Endothelial cell of umbilical vein (primary cell): Measurements from ENCODE around the gene EIF4E1B. TPM values are rescaled to one million over a fixed set of nuclear protein-coding genes. Genes with fewer than 3 reads are reported as not detected.

Source experiments
- BruUV-seq: library from RNA; stranded (reverse); fragments of 400-500 nt; replicated peaks from 2 replicates; lab custom pipeline; 2021; lab: Mats Ljungman, UMichigan
- CTCF ChIA-PET: fragments of 300-600, 350-600 bp; sonication (Branson Sonifier 250); formaldehyde crosslinking; loops from one replicate; lab custom pipeline; 2021; ENCODE audit warnings: antibody characterized with exemption, inconsistent platforms; lab: Charles Lee
- POLR2A ChIA-PET: fragments of 300-600, 350-600 bp; sonication (Branson Sonifier 250); formaldehyde crosslinking; loops from one replicate; lab custom pipeline; 2021; ENCODE audit warnings: antibody characterized with exemption, inconsistent platforms; lab: Charles Lee
- DNase-seq: peaks from one replicate; pipeline ENCODE4 v3.0.0-alpha.2; 2011; ENCODE audit warnings: low read depth, low spot score
- FAIRE-seq: peaks from 2 replicates; lab custom pipeline; 2011; peaks lifted over from hg19 to GRCh38; lab: Jason Lieb, UNC
- H2AFZ ChIP-seq: 2 replicates; pipeline ENCODE4 v1.6.0; 2012; ENCODE audit warnings: low read depth, low read length, control low read depth, inconsistent platforms
- H3K27ac ChIP-seq: 2 replicates; pipeline ENCODE4 v1.5.1; 2011; ENCODE audit warnings: low read depth, mild to moderate bottlenecking, control low read depth, low read length, moderate library complexity; ENCODE audit not compliant: insufficient read depth
- H3K27me3 ChIP-seq, 2 experiments: 2 replicates each; pipeline versions ENCODE4 v1.6.0 to v1.6.1; 2011; ENCODE audit warnings: low read length in 2 of 2, mixed read lengths in 1 of 2; ENCODE audit not compliant: control insufficient read depth in 2 of 2, insufficient read depth in 2 of 2
- H3K36me3 ChIP-seq, 2 experiments: 2 replicates in 1 of 2; 3 replicates in 1 of 2; pipeline ENCODE4 v1.5.1; 2011; ENCODE audit warnings: low read length in 2 of 2, mild to moderate bottlenecking in 1 of 2, moderate library complexity in 1 of 2; ENCODE audit not compliant: control insufficient read depth in 2 of 2, insufficient read depth in 2 of 2; ENCODE audit errors: extremely low read depth in 1 of 2
- H3K4me1 ChIP-seq: 3 replicates; pipeline ENCODE4 v1.5.1; 2011; ENCODE audit warnings: mild to moderate bottlenecking, low read length; ENCODE audit not compliant: control insufficient read depth, insufficient read depth; ENCODE audit errors: extremely low read depth
- H3K4me2 ChIP-seq: 2 replicates; pipeline ENCODE4 v1.6.1; 2011; ENCODE audit warnings: low read length, control low read depth, mixed read lengths; ENCODE audit not compliant: insufficient read depth
- H3K4me3 ChIP-seq, 3 experiments: fragments of 200-600 bp in 1 of 3; sonication (generic), shearing (Covaris generic) in 1 of 3; replicated peaks in 1 of 3; 2 replicates each; pipeline ENCODE4 v1.5.1; 2011 to 2016; ENCODE audit warnings: control low read depth in 3 of 3, low read length in 3 of 3, mild to moderate bottlenecking in 2 of 3, inconsistent platforms in 1 of 3, low read depth in 1 of 3, moderate library complexity in 1 of 3; ENCODE audit not compliant: insufficient read depth in 1 of 3
- H3K79me2 ChIP-seq: 2 replicates; pipeline ENCODE4 v1.6.0; 2012; ENCODE audit warnings: low read length, inconsistent platforms; ENCODE audit not compliant: control insufficient read depth, insufficient read depth
- H3K9ac ChIP-seq: replicated peaks from 2 replicates; pipeline ENCODE3; 2011; ENCODE audit warnings: low read length, control low read depth; ENCODE audit not compliant: insufficient read depth; ENCODE audit errors: extremely low read depth
- H3K9me1 ChIP-seq: replicated peaks from 3 replicates; pipeline ENCODE4 v1.6.0; 2011; ENCODE audit warnings: mild to moderate bottlenecking, low read length; ENCODE audit not compliant: control insufficient read depth, insufficient read depth; ENCODE audit errors: extremely low read depth
- H3K9me3 ChIP-seq: replicated peaks from 2 replicates; pipeline ENCODE4 v1.5.1; 2012; ENCODE audit warnings: low read length, inconsistent platforms; ENCODE audit not compliant: control insufficient read depth, insufficient read depth
- H4K20me1 ChIP-seq: replicated peaks from 2 replicates; pipeline ENCODE3; 2011; ENCODE audit warnings: mild to moderate bottlenecking, low read length; ENCODE audit not compliant: control insufficient read depth, insufficient read depth; ENCODE audit errors: extremely low read depth
- CTCF ChIP-seq, 2 donors: IDR thresholded peaks; 1 replicate in 1 of 2; 2 replicates in 1 of 2; pipeline ENCODE4 v1.5.1; 2011; ENCODE audit warnings: low read length in 2 of 2, mild to moderate bottlenecking in 2 of 2, moderate library complexity in 2 of 2, control low read depth in 1 of 2, inconsistent platforms in 1 of 2, low read depth in 1 of 2; ENCODE audit not compliant: insufficient read depth in 1 of 2; ENCODE audit errors: extremely low read depth in 1 of 2
- EZH2 ChIP-seq: IDR thresholded peaks from 2 replicates; pipeline ENCODE4 v1.6.1; 2012; ENCODE audit warnings: borderline replicate concordance, low read depth, mild to moderate bottlenecking, moderate library complexity, low read length, inconsistent platforms; ENCODE audit not compliant: severe bottlenecking
- FOS ChIP-seq: IDR thresholded peaks from 2 replicates; pipeline ENCODE4 v1.6.1; 2011; ENCODE audit warnings: mild to moderate bottlenecking, low read length, moderate library complexity, borderline replicate concordance; ENCODE audit not compliant: insufficient read depth
- GATA2 ChIP-seq: IDR thresholded peaks from 2 replicates; pipeline ENCODE4 v1.7.0; 2011; ENCODE audit warnings: low read depth, mild to moderate bottlenecking, moderate library complexity, mixed read lengths, low read length; ENCODE audit not compliant: insufficient read length, insufficient read depth
- JUN ChIP-seq: IDR thresholded peaks from 2 replicates; pipeline ENCODE4 v1.6.1; 2011; ENCODE audit warnings: borderline replicate concordance, low read depth; ENCODE audit not compliant: insufficient read length, insufficient read depth
- MAX ChIP-seq: IDR thresholded peaks from 2 replicates; pipeline ENCODE4 v1.6.1; 2011; ENCODE audit not compliant: insufficient read depth, insufficient read length
- MYC ChIP-seq: IDR thresholded peaks from one replicate; pipeline ENCODE4 v1.6.1; 2011; ENCODE audit warnings: mild to moderate bottlenecking, low read depth, low read length
- POLR2A ChIP-seq: IDR thresholded peaks from 2 replicates; pipeline ENCODE4 v1.6.1; 2012; ENCODE audit warnings: low read depth, mild to moderate bottlenecking, control low read depth, low read length
- POLR2AphosphoS5 ChIP-seq: IDR thresholded peaks from 2 replicates; pipeline ENCODE4 v1.6.1; 2012; ENCODE audit warnings: low read depth, mild to moderate bottlenecking, control low read depth, low read length, moderate library complexity; ENCODE audit not compliant: insufficient read depth
- dilution Hi-C: fragments of 300-500 bp; cut with MboI; formaldehyde crosslinking; loops from one replicate; pipeline ENCODE4 v1.15.0; 2019; ENCODE audit warnings: low sequenced_read_pairs; ENCODE audit not compliant: extremely low pct_ligation_motif_present
- intact Hi-C: fragments of 100-400 bp; cut with micrococcal nuclease; formaldehyde crosslinking; loops from one replicate; pipeline ENCODE4 v1.10.0; 2022
- polyA plus RNA-seq, 4 experiments: library from polyadenylated mRNA; depleted of rRNA in 3 of 4; stranded (reverse) in 3 of 4; unstranded in 1 of 4; fragments of >200 nt; gene quantifications; 2 replicates each; pipeline versions ENCODE4 v1.2.1 to v1.2.3, GENCODE V29; 2011 to 2012; ENCODE audit warnings: missing spikeins in 1 of 4
- total RNA-seq: library from RNA; stranded (reverse); gene quantifications from 2 replicates; pipeline ENCODE4 v1.2.3, GENCODE V29; 2021

Gene EIF4E1B
- total and polyA plus RNA-seq, 2 donors (not counting 3 experiments of a cell fraction or from before 2014, with no cell fraction given) = not detected

DNA sequence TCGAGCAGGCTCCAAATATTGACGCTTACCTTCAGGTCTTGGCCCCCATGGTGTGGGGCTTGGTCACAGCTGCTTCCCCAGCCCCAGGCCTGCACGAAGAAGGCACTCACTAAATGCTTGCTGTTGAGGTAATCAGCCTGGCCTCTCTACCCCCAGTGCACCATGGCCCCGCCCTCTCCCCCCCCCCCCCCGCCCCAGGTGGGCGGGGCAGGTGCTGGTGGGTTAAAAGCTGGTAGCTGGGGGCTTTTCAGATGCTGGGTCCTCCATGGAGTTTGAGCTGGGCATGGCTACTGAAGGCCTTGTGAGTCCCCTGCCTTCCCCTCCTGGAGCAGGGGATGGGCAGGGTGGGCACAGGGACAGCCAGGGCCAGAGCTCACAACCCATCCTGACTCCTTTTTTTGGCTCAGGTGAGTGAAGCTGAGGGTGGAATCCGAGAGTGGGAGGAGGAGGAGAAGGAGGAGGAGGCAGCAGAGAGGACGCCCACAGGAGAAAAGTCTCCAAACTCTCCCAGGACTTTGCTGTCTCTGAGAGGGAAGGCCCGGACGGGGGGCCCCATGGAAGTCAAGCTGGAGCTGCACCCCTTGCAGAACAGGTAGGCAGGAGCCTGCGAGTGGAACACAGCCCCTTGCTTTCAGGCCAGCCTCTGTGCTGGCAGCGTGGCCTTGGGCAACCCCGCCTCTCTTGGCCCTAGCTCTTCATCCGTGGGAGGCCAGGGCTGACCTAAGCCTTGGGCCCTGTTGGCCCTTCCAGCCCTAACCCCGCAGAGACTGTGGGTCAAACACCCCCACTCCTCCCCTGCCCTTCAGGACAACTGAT lies 12.4 kb downstream of the EIF4E1B start:
- no peak overlapping the region for H3K27ac ChIP-seq
- no peak for FAIRE-seq
- H3K4me1 ChIP-seq = peaks cover 4% of the 10 kb centered on the region
- peaks cover 0 to 4% of the 10 kb centered on the region in 2 experiments for H3K27me3 ChIP-seq
- dilution Hi-C loops (no loop called here), intact Hi-C loops (loop anchor here (1.0 kb wide), 1 partner anchor 106 kb away; the partner anchor contains the start of gene RNF44)
- no TSS peak for BruUV-seq
- no peaks in the 10 kb centered on the region for H4K20me1 ChIP-seq
- H3K9me1 ChIP-seq = no peaks in the 10 kb centered on the region
- H3K9me3 ChIP-seq = no peaks in the 10 kb centered on the region
- H3K4me3 ChIP-seq = no peak overlapping the region
- no peak for TF ChIP-seq MYC
- TF ChIP-seq JUN = no peak
- H3K4me2 ChIP-seq = no peak overlapping the region
- ChIA-PET POLR2A (no interaction called here), CTCF (interaction anchor here (0.6 to 1.6 kb wide), 2 partner anchors 18 kb away, joined by 3 read pairs; no protein-coding TSS in a partner anchor)
- no peak overlapping the region for H3K9ac ChIP-seq
- no peaks in the 10 kb centered on the region for H3K36me3 ChIP-seq
- no peaks in the 10 kb centered on the region for H3K79me2 ChIP-seq
- no peak overlapping the region for H2AFZ ChIP-seq
- no peak for DNase-seq

- H3K9me1 ChIP-seq = no peaks in the 10 kb centered on the region
- no peaks in the 10 kb centered on the region for H3K27me3 ChIP-seq
- no TSS peak for BruUV-seq
- peaks cover 12% of the 10 kb centered on the region for H3K4me1 ChIP-seq
- no peaks in the 10 kb centered on the region for H4K20me1 ChIP-seq
- H3K36me3 ChIP-seq = no peaks in the 10 kb centered on the region
- H3K79me2 ChIP-seq = peaks cover 3% of the 10 kb centered on the region
- no peak overlapping the region for H3K4me2 ChIP-seq
- ChIA-PET POLR2A (no interaction called here), CTCF (interaction anchor here (0.7 to 1.6 kb wide), 2 partner anchors 17 to 47 kb away, joined by 3 read pairs; no protein-coding TSS in a partner anchor)
- DNase-seq (no peak), FAIRE-seq (no peak)
- no peak overlapping the region for H3K27ac ChIP-seq
- H3K4me3 ChIP-seq = no peak overlapping the region
- H3K9me3 ChIP-seq = no peaks in the 10 kb centered on the region
- dilution Hi-C loops = no loop called here
- no peak overlapping the region for H3K9ac ChIP-seq
- H2AFZ ChIP-seq = no peak overlapping the region
- no peak for TF ChIP-seq EZH2
- no peak for TF ChIP-seq GATA2
- TF ChIP-seq POLR2AphosphoS5 = no peak
- TF ChIP-seq POLR2A = no peak
- no peak for TF ChIP-seq MAX
- no peak for TF ChIP-seq MYC
- no peak for TF ChIP-seq FOS
- no peak for TF ChIP-seq CTCF (IDR thresholded peaks at IDR 0.05; ENCODE audit: extremely low read depth in 1 of 2, insufficient read depth in 1 of 2, low read depth in 1 of 2, low read length in 2 of 2)
- no peak for TF ChIP-seq JUN
- intact Hi-C loops = no loop called here
Observed at GRCh38 chr5:176643491-176644219, 13.2 kb downstream of the EIF4E1B start.
